Stimulated activated CD4-positive, alpha-beta T cell treated with anti-CD3 and anti-CD28 coated beads, TNF-alpha, amount 100 ng/mL, for 4 hours (primary cell): ENCODE results near the gene ZCCHC9.
"Not testable (repeated sequence)": the region's sequence is repeated elsewhere in the genome, so short reads cannot be mapped to it uniquely, and the experiment has no call there.

Source experiments
- DNase-seq, 3 experiments: peaks; one replicate each; pipeline ENCODE4 v3.0.0-alpha.2; 2020; ENCODE audit warnings: low read depth in 3 of 3

The ZCCHC9 gene

DNA sequence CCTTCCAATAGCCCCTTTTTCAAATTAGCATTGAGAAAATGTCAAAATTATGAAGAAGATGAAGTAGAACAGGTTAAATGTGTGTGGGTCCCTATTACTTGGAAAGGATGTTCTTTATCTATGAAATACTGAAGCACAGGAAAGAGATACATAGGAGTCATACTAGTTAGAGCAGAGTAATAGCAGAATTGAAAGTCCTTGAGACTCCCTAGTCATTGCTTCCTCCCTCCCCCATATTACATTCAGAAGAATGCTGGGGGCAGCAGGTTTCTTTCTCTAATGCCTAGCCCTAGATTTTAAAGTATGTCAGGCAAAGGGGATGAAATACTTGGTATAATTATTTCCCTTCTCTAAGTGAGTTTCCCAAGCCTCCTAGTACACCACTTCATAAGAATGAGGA lies 4.4 kb downstream of the ZCCHC9 start:
- no peak for DNase-seq

DNA sequence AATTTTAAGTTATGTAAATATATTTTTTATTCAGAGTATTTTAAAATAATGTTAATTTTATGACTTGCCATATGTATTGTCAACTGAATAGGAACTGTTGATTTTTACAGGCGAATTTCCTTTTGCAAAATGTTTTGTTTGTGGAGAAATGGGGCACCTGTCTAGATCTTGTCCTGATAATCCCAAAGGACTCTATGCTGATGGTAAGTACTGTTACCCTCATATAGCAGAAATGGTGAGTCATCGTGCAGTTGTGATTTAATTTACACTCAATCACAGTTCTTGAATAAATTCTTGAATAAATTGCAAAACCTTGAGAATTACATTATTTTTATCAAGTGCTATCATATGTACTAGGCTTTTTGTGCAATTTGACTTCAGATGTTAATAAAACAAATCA lies 7.4 kb downstream of the ZCCHC9 start:
- DNase-seq = no peak

DNA sequence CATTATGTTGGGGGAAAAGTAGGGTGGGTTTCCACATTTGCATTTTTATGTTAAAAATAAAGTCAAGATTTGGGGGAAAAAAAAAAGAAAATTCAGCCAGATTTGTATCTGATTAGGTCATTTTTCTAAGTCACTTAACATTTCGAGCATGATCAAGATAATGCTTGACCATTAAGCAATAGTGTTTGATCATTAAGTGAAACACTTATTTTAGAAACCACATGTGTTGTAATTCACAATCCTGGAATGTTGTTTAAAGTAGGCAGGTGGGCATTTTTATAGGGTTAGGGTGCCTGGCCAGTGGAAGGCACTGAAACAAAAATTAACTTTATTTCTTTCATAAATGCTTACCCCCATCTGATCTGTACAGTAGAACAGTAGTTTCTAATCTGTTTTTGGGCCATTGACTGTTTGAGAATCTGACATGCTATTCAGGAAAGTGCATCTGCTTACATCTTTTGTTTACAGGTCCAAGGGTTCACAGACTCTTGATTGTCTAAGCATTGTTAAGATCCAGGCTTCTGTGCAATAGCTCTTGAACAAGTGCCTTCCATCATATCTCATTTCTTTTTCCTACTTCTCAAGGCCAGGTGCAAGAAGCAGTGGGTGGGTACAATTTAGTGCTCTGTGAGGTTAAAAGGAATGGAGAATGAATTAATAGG lies 9.1 kb downstream of the ZCCHC9 start:
- no peak for DNase-seq

DNA sequence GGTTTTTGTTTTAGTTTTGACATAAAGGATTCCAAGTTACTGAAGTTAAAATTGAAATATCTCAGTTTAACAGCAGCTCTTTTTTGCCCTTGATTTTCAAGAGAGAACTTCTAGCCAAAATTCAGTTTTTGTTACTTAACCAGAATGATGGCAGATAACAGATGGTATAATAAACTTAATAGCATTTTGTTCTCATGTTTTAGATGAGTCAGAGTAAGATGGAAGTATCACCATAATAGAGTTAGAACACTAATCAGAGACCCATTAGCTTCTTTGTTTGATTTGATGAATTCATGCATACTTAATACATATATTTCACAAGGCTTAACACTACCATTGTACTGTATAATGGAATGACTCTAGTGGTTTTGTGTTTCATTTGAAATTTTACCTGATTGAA lies 11.9 kb downstream of the ZCCHC9 start:
- no peak for DNase-seq

DNA sequence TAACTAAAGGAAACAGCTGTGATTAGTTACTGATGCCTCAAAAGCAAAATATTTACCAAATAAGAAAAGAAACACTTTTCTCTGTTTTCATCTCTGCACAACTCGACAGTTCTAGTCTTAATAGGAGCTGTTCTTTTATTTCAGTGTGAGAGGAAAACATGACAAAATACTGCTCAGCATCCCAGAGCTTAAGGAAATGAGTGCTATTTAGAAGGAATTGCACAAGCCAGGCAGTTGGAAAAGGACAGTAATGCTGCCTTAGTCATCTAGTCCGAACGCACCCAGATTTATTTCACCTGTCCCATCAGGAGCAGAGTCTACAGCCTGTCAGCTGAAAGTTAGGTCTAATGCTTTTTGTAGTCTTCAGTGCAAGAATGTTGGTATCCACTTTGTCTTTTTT lies 12.3 kb downstream of the ZCCHC9 start:
- DNase-seq = no peak

DNA sequence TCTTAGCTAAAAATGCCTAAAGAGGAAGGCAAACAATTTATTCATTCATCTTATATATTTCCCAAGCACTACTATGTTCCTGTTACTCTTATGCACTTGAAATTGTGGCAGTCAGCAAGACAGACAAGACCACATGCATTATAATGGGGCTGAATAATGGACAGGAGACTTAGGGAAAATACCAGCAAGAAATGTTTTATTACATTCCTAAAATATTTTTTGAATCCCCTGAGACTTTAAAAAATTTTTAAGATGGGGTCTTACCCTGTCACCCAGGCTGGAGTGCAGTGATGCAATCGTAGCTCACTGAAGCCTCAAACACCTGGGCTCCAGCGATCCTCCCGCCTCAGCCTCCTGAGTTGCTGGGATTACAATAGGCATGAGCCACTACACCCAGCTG lies 13.2 kb downstream of the ZCCHC9 start:
- DNase-seq = no peak

DNA sequence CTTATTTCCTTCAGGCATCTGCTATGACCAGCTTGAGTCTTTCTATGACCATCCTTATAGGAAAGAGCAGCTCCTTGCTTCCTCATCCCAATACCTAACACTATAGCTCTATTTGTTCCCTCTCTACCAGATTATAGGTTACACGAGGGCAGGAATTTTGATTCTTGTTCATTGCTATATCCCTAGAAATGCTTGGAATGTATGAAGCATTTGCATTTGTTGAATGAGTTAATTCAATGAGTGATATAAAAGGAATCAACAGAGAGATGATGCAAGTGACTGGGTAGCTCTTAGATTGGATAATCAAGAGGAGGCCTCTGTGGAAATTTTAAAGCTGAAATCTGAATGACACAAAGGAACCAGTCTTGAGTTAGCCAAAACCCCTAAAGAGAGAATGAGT lies 13.9 kb downstream of the ZCCHC9 start:
- DNase-seq = no peak

DNA sequence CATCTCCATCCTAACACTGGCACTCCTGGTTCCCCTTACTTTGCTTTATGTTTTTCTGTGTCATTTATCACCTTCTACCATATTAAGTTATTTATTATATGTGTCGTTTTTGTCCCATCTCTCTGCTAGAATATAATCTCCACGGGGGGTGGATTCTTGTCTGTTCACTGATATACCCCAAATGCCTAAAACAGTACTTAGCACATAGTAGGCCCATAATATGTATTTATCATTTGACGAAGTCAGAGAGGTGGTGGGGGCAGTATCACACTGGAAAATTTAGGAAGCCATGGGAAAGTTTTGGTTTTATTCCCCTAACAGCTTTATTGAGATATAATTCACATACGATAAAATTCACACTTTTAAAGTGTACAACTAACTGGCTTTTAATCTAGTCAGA lies 14.4 kb downstream of the ZCCHC9 start:
- no peak for DNase-seq

DNA sequence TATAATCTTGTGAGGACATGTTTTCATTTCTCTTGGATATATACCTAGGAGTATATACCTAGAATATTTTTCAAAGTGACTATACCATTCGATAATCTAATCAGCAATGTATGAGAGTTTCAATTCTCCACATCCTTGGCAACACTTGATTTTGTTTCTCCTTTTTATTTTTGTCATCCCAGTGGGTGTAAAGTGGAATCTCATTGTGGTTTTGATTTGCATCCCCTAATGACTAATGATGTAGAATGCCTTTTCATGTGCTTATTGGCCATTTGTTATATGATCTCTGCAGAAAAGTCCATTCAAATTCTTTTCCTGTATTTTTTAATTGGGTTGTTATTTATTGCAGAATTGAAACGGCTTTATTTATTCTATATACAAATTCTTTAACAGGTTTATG lies 15.2 kb downstream of the ZCCHC9 start:
- DNase-seq = no peak

DNA sequence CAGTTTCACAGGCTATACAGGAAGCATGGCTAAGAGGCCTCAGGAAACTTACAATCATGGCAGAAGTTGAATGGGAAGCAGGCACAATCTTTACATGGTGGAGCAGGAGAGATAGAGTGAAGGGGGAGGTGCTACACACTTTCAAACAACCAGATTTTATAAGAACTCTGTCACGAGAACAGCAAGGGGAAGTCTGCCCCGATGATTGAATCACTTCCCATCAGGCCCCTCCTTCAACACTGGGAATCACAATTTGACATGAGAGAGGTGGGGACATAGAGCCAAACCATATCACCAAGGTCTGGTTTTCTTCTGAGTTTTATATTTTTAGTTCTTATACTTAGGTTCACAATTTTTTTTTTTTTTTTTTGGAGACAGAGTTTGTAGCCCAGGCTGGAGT lies 16.1 kb downstream of the ZCCHC9 start:
- no peak for DNase-seq

DNA sequence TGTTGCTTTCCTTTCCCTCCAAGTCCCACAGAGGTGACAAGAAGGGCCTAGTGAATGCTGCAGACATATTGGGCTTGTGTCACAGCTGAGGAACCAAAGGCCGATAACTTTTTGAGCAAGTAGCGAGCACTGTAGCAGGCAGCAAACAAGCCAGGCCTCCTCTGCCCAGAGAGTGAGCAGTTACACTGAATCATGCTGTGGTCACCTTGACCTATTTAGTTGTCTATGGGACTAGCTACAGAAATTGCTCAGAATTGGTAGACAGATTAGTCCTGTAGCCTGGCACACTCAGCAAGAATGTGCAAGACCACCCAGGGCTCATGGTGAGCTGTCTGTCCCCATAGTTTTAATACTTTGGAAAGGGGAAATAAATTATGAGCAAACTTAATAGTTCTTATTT lies 25.2 kb downstream of the ZCCHC9 start:
- no peak for DNase-seq

DNA sequence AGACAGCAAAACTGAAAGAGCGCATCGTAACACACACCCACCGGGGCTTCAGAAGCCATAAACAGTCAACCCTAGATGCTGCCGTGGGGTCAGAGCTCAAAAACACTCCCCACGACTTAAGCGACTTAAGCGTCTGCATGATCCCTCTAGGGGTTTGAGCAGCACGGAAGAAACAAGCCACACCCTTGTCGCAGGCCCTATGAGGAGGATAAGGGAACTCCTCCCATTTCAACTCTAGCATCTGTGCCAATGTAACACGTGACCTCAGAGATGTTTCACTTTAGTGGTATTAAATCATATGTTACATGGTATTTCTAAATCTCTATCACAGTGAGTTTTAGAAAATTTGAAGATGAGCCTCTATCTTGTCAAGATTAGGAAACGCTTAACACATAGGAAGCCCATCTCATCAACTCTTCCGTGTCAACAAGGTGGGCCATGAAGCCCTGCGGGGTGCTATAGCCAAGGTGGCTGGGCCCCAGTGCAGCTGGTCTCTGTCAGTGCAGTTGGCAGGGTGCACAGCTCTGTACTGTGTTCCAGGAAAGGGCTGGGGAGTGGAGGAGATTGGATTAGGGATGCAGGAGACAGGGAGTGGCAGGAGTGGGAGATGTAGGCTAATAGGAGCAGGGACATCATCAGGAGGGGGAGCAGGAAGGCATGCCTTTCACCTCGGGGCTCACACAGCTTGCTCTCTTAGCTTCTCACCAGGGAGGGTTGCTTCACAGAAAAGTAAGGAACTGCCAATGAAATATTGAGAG lies 33.1 kb downstream of the ZCCHC9 start:
- DNase-seq = no peak

DNA sequence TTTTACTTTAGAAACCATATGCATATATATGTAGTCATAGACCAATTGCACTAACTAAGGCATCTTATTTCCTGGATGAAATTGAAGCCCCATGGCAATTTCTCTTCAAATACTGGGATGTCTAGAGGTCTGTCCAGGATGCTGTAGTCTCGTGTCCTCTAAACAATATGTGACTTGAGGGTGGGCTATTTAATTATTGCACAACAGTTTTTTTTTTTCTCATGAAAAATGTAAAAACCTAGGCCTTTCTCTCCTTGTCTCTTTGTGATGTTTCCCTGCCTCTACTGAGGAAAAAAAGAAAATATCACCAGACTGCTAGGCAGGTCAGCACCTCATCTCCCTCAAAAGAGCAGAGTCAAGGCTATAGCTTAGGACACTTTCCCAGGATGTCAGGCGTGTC lies 34.6 kb downstream of the ZCCHC9 start:
- no peak for DNase-seq

DNA sequence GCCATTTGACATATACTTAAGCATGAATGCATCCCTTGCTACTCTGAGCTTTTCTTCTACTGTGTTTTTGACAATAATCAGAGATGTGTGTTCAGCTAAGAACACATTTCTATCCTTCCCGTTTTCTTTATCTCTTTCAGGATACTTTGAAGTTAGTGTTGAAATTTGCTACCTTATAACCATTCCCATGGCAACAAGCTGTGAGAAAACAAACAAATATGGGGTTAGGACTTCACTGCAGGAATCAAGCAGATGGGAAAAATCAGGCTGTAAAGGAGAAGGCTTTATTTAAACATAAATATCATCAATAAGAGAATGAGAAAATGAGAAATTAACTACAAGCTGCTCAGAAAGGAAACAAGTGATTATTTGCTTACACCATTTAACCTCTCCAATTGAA lies 35.2 kb downstream of the ZCCHC9 start:
- DNase-seq = no peak

DNA sequence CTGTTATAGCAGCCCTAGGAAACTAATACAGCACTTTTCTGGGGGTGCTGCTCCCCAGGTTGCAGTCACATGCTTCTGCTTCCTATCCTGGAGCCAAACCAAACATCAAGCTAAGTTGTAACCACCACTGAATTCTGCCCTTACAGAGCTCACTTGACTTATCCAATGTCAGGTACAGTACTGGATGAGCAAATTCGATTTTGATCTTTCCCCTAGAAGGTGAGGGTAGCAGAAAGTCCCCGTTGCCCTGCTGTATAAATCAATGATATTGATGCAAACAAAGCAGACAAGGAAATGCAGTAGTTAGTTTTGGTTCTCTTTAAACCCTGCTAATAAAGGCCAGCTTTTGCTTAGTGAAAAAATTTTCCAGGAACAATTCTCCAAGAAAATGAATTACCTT lies 36.4 kb downstream of the ZCCHC9 start:
- no peak for DNase-seq

DNA sequence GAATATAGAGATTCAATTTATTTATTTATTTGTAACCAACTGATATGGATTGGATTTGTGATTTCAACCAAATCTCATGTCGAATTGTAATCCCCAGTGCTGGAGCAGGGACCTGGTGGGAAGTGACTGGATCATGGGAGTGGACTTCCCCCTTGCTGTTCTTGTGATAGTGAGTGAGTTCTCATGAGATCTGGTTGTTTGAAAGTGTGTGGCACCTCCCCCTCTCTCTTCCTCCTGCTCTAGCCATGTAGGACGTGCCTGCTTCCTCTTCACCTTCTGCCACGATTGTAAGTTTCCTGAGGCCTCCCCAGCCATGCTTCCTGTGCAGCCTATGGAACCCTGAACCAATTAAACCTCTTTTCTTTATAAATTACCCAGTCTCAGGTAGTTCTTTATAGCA lies 36.8 kb downstream of the ZCCHC9 start:
- DNase-seq = not testable (repeated sequence)

DNA sequence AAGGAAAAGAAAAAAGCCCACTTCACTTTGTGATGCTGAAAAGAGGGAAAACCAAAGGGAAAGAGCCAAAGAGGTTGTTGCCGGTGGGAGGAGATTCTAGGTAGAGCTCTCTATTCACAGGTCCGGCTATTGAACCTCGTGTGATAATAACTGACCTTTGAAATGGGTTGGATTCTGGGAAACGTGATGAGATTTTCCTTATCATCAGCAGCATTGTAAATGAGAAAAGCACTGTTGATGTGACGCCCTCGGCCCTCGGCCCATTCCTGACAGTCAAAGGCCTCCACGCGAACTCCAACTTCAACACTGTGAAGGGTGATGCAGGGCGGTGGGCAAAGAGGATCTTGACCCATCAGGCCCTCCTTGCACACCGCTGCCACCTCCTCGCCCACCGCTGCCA lies 43.3 kb downstream of the ZCCHC9 start:
- DNase-seq = no peak

DNA sequence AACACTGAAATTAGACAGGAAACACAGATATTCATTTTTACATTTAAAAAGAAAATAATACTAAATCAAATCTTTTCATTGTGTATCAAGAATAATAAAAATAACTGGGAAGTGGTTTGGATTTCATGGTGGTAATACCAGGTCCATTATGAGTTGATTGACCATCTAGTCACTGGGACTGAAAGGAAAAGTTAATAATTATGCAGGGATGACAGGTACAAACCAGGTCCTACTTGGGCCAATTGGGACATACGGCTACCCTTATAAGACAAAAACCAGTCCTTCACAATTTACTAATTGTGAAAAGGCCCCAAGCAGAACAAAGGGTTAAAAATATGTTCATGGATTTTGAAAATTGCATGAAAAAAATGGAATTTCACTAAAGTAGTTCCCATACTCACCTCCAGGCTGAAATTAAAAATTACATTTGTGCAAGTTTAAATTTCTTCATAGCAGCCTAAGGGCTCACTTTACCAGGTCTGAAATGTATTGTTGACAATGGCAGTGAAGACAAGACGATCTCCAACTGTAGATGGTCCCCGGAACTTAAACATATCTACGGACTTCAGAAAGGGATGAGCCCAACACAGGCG lies 44.1 kb downstream of the ZCCHC9 start:
- no peak for DNase-seq

DNA sequence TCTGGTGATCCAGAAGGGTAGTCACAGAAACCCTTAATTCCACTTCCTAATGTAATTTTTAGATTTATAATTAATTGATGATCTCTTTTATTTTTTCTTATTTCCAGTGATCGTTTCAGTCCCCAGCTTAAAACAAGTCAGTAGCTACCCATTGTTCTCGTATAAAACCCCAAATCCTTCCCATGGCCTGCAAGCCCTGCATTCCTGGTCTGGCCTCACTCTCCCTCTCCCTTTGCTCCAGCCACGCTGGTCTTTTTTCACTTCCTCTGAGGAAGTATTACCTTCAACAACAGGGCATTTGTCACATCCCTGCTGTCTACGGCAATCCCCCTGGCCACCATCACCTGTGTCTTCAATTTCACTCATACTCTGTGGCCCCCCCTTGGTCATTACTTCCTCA lies 47.8 kb downstream of the ZCCHC9 start:
- DNase-seq = no peak

DNA sequence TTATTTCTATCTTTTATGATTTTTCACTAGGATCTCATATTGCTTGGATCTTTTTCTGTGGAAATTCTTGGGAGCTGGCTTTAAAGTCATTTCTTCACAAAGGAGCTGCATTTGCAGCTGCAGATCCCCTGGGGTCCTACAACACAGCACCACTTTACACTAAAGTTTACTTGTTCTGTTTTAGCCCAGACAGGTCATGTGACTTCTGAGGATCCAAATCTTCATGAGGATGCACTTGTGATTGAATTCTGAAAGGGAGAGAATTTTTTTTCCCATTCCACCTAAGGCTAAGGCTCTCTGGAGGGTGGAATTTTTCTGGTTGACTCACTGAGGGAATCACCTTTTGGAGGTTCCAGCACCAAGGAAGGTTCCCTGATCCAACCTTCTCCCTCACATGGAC lies 49.1 kb downstream of the ZCCHC9 start:
- DNase-seq = no peak

DNA sequence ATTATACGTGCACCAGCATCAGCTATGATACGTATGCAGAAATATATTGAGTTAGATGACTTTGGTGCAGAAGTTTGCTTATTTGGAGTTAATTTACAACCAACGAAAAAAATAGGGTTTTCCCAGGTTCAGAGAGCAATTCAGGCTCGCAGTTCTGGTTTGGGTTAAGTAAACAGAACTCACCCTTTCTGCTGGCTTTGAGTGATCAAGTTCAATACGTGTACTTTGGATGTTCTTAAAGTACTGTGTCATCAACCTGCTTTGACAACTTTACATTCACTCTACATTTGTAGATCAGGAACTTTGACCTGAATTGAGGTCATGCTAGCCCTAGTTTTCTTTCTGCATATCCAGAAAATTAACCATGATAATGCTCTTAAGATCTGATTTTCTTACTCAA lies 51.8 kb downstream of the ZCCHC9 start:
- DNase-seq = no peak

DNA sequence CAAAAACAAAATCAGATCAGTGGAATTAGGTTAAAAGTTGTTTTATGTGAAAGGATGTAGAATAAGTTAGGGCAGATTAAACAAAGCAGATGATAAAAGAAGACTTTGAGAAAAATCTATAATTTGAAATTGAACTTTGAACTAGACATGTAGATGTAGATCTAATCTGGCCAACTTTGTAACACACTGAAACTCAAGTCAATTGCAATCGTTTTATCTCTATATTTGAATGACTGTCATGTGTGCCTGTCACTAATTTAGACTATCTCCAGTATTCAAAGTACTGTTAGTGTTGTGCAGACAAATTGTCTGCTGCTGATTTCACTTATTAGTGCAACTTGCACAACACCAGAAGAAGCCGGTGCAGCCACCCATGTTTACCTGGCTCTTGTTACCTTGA lies 52.7 kb downstream of the ZCCHC9 start:
- no peak for DNase-seq
